Ovary (tissue), 9 donors: ENCODE results near the gene GCK. TPM values are rescaled to one million over a fixed set of nuclear protein-coding genes. Genes with fewer than 3 reads are reported as not detected.

Experiments used
- DNase-seq, 5 donors: peaks; one replicate each; pipeline ENCODE4 v3.0.0-alpha.2; 2019 to 2020
- H3K27ac ChIP-seq, 2 donors: fragments of 200-600 bp; one replicate each; pipeline versions ENCODE4 v1.5.1 to v1.8.0; 2019 to 2022
- H3K27me3 ChIP-seq: fragments of 200-600 bp; one replicate; pipeline ENCODE4 v1.8.0; 2022
- H3K36me3 ChIP-seq: fragments of 200-600 bp; sonication (generic); one replicate; pipeline ENCODE4 v1.5.1; 2019
- H3K4me1 ChIP-seq: one replicate; pipeline ENCODE4 v1.8.1; 2013; ENCODE audit warnings: mild to moderate bottlenecking, moderate library complexity; ENCODE audit not compliant: insufficient read depth
- H3K4me3 ChIP-seq: fragments of 200-600 bp; sonication (generic); one replicate; pipeline ENCODE4 v1.5.1; 2017
- H3K9me3 ChIP-seq, 2 donors: fragments of 200-600 bp in 1 of 2; sonication (generic) in 1 of 2; one replicate each; pipeline versions ENCODE4 v1.5.1 to v1.8.1; 2013 to 2019; ENCODE audit warnings: mild to moderate bottlenecking in 1 of 2, moderate library complexity in 1 of 2
- EP300 ChIP-seq: sonication (generic); formaldehyde crosslinking; IDR thresholded peaks from one replicate; pipeline ENCODE4 v1.6.1; 2017; ENCODE audit warnings: antibody characterized with exemption
- POLR2A ChIP-seq: fragments of 450-650 bp; IDR thresholded peaks from one replicate; pipeline ENCODE4 v1.6.1; 2017; ENCODE audit warnings: antibody characterized with exemption, mild to moderate bottlenecking, moderate library complexity
- WGBS, 3 donors: extraction: QIAGEN DNeasy Blood & Tissue Kit in 1 of 3; methylation state at CpG; one replicate each; pipeline versions ENCODE4 v1.1.5 to v1.1.7; 2013 to 2017; 5-methylcytosine and 5-hydroxymethylcytosine counted together
- intact Hi-C, 4 donors: fragments of 100-400 bp; cut with DNase I; formaldehyde crosslinking; loops; one replicate each; pipeline versions ENCODE4 v1.11.0 to v1.15.1; 2022 to 2023
- polyA plus RNA-seq, 2 donors: library from polyadenylated mRNA; stranded (reverse); fragments of 200-250 nt in 1 of 2; fragments of 350-450 nt in 1 of 2; fragmentation: Illumina TruSeq in 1 of 2; extraction: RNeasy Lipid Tissue Mini Kit (QIAGEN cat#74804) in 1 of 2; gene quantifications; one replicate each; pipeline ENCODE4 v1.2.3, GENCODE V29; 2013 to 2014
- small RNA-seq: library from RNA; depleted of rRNA; stranded (forward); fragments of <200 nt; gene quantifications from one replicate; pipeline ENCODE3, GENCODE V24; 2016
- total RNA-seq, 7 donors: library from RNA; depleted of rRNA in 2 of 7; stranded (reverse); fragments of >200 nt in 2 of 7; fragmentation: NEBNext Ultra II Directional in 3 of 7; extraction: Animal tissue kit (Norgen Biotek cat#: 25700) in 3 of 7; gene quantifications; one replicate each; pipeline versions ENCODE4 v1.1.0 to v1.2.4, GENCODE V29; 2016 to 2023
- TF ChIP-seq, protein P1 (sequence below), 3 donors: fragments of 450-650 bp in 2 of 3; fragments of 200-600 bp in 1 of 3; IDR thresholded peaks; one replicate each; pipeline versions ENCODE4 v1.5.1 to v1.8.0; 2016 to 2022; ENCODE audit warnings: antibody characterized with exemption in 3 of 3, mild to moderate bottlenecking in 1 of 3
- donor health status: DM: no; HTN: no; CAD: no; lungs with moderate emphysema.
- donor health status: DM: no; HTN: no; CAD: no.
- donor health status: Bipolar disorder and iron deficiency.
- donor health status: DM: yes; HTN: yes; CAD: no.
- donor health status: DM: no; HTN: no; CAD: no.
- donor health status: DM: yes; HTN: yes; CAD: no.

The GCK gene
- total and polyA plus RNA-seq, 9 donors = 0.48 to 2.9 (median 1.3) TPM

DNA sequence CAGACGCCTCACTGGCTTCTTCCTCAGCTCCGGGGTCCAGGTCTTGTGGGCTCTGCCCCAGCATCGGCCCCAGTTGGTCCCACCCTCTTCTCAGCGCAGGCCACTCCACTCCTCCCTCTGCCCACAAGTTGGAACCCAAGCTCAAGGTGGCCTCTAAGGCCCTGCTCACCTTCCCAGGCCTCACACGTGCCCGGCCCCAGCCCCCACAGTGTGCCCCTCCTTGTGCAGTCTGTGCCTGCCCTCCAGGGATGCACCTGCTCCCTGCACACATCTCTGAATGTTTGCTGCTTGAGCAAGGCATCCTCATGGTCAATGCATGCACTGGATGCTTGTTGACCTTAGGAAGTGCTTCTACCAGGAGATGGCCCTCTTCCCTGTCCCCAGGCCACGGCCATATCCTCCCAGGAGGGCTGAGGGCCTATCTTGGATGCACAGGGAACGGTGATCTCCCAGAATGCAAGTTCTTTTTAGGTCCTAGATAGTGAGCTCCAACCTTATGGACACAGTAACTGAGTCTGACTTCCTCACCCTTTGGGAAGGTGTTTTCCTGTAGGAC, 92.8 kb downstream of the GCK start:
- Histone ChIP-seq H3K27me3 (no peaks in the 10 kb centered on the region), H3K4me3 (no peak overlapping the region), H3K27ac (no peak overlapping the region), H3K36me3 (no peaks in the 10 kb centered on the region), H3K4me1 (peaks cover 15% of the 10 kb centered on the region), H3K9me3 (no peaks in the 10 kb centered on the region)
- TF ChIP-seq POLR2A = no peak
- TF ChIP-seq, protein P1, sequence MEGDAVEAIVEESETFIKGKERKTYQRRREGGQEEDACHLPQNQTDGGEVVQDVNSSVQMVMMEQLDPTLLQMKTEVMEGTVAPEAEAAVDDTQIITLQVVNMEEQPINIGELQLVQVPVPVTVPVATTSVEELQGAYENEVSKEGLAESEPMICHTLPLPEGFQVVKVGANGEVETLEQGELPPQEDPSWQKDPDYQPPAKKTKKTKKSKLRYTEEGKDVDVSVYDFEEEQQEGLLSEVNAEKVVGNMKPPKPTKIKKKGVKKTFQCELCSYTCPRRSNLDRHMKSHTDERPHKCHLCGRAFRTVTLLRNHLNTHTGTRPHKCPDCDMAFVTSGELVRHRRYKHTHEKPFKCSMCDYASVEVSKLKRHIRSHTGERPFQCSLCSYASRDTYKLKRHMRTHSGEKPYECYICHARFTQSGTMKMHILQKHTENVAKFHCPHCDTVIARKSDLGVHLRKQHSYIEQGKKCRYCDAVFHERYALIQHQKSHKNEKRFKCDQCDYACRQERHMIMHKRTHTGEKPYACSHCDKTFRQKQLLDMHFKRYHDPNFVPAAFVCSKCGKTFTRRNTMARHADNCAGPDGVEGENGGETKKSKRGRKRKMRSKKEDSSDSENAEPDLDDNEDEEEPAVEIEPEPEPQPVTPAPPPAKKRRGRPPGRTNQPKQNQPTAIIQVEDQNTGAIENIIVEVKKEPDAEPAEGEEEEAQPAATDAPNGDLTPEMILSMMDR (IDR thresholded peaks at IDR 0.05) = no peak
- TF ChIP-seq EP300 = no peak
- intact Hi-C loops = no loop called here
- WGBS, 3 donors = 86 to 90% (median 87%) methylated on average over 8 of the region's 8 CpGs
- no peak for DNase-seq

DNA sequence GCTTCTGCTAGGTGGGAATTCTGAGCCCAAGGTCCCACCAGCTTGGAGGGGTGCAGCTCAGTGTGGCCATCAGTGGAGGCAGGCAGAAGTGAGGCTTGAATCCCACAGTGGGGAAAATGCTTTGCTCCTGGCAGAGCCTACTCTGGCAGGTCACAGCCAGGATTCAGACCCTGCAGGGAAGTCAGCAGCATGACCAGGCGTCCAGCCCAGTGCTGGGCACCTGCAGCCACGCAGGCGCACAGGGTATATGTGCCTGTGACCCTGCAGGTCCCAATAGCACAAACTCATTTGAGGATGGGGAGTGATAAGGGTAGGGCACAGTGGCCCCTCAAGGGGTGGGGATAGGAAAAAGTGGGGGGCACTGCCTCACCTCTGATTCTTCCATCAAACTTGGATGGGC, 93.5 kb downstream of the GCK start:
- no peak for DNase-seq
- Histone ChIP-seq H3K4me1 (peaks cover 13% of the 10 kb centered on the region), H3K9me3 (no peaks in the 10 kb centered on the region), H3K36me3 (no peaks in the 10 kb centered on the region), H3K27me3 (no peaks in the 10 kb centered on the region), H3K4me3 (no peak overlapping the region), H3K27ac (peak overlapping the region in 1 of 2 donors; percentile 38)
- intact Hi-C loops = no loop called here
- no peak for TF ChIP-seq POLR2A
- no peak for TF ChIP-seq EP300
- TF ChIP-seq, protein P1 (IDR thresholded peaks at IDR 0.05) = no peak
- 82 to 100% (median 92%) methylated on average over 3 of the region's 3 CpGs for WGBS, 3 donors

DNA sequence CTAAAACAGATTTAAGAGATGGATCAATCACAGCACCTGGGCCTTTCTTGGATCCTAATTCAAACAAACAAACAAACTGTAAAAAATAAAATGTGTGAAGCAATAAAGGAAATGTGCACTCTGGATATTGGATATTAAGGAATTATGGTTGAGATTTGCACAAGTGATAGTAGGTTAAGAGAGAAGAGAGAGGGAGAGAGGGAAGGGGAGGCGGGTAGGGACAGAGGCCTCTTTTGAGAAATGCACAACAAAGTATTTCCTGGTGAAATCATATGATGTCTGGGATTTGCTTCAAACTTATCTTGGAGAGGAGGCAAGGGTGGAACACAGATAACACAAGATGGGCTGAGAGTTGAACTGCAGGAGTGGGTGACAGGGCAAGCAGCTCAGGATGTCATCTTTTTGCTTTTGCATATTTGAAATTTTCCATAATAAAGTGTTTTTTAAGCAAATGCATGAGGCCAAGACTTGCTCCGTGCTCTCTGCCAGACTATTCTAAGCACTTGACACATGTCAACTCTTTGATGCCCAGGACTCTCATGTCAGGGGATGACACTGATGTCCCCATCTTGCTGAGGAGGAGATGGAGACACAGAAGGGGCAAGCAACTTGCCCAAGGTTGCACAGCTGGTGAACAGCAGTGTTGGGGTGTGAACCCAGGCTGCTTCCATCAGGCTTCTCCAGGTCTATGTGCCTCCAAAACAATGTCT, 94.2 kb downstream of the GCK start:
- H3K9me3 ChIP-seq = no peaks in the 10 kb centered on the region
- H3K36me3 ChIP-seq = no peaks in the 10 kb centered on the region
- no peaks in the 10 kb centered on the region for H3K27me3 ChIP-seq
- intact Hi-C loops = no loop called here
- TF ChIP-seq POLR2A (no peak), EP300 (no peak)
- TF ChIP-seq, protein P1 (IDR thresholded peaks at IDR 0.05) = no peak
- no peak overlapping the region for H3K4me3 ChIP-seq
- peak overlapping the region in 1 of 2 donors; percentile 38 for H3K27ac ChIP-seq
- peaks cover 18% of the 10 kb centered on the region for H3K4me1 ChIP-seq
- WGBS, 3 donors = 18 to 24% (median 21%) methylated on average over 2 of the region's 2 CpGs
- DNase-seq = no peak

DNA sequence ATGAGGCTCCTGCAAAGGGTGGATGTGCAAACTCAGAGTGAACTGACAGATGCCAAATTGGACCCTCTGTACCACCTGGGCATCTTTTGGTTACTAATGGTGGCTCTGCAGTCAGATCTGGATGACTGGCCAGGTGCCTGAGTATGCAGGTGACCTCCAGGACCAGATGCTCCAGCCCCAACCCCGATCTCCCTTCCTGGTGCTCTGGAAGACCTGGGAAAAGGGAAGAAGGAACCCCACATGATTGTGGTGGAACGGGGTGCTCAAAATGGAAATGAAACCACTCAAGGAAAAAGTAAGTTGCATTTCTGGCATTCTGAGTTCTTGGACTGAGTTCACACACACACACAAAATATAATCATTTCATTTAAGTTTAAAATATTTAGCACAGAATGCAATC, 94.9 kb downstream of the GCK start:
- Histone ChIP-seq H3K27me3 (no peaks in the 10 kb centered on the region), H3K27ac (peak overlapping the region in 1 of 2 donors; percentile 38), H3K4me1 (peaks cover 18% of the 10 kb centered on the region), H3K4me3 (no peak overlapping the region), H3K9me3 (no peaks in the 10 kb centered on the region), H3K36me3 (no peaks in the 10 kb centered on the region)
- DNase-seq = no peak
- intact Hi-C loops = no loop called here
- TF ChIP-seq EP300 (no peak), POLR2A (no peak)
- TF ChIP-seq, protein P1 (IDR thresholded peaks at IDR 0.05) = no peak
- WGBS, 3 donors = 5 to 11% (median 8%) methylated on average over 2 of the region's 2 CpGs

Small RNAs within 50 kb of the gene (small RNA-seq; reads per million reads assigned to genes)
- gene RNA5SP230 = not detected

Other genes starting within 250 kb of the GCK start
- gene SPDYE1, start 191.5 kb downstream of the GCK start, total RNA-seq = under 1 TPM in 3 of 7 donors, not detected in 4; 0.10 to 0.17 (median 0.13) TPM
- gene SPDYE1, start 191.5 kb downstream of the GCK start, polyA plus RNA-seq = under 1 TPM in 1 of 2 donors, not detected in 1; 0.02 TPM
- gene DBNL, start 144.7 kb downstream of the GCK start, total RNA-seq = 10 to 100 TPM; 56.3 to 91.1 (median 70.2) TPM
- gene DBNL, start 144.7 kb downstream of the GCK start, polyA plus RNA-seq = 10 to 100 TPM; 22.0 to 57.7 TPM
- gene PGAM2, start 123.9 kb downstream of the GCK start, total RNA-seq = 1 to 10 TPM in 4 of 7 donors, under 1 TPM in 1, not detected in 2; 0.72 to 3.2 (median 1.9) TPM
- gene PGAM2, start 123.9 kb downstream of the GCK start, polyA plus RNA-seq = 1 to 10 TPM in 1 of 2 donors, under 1 TPM in 1; 0.40 to 1.7 TPM
- gene POLM, start 106.9 kb downstream of the GCK start, total RNA-seq = 10 to 100 TPM; 20.9 to 37.3 (median 30.2) TPM
- gene POLM, start 106.9 kb downstream of the GCK start, polyA plus RNA-seq = 10 to 100 TPM in 1 of 2 donors, 1 to 10 TPM in 1; 5.1 to 24.7 TPM
- 100 to 1,000 TPM; 137 to 563 (median 327) TPM for gene AEBP1, start 85.1 kb downstream of the GCK start, total RNA-seq
- 100 to 1,000 TPM; 240 to 283 TPM for gene AEBP1, start 85.1 kb downstream of the GCK start, polyA plus RNA-seq
- gene POLD2, start 65.9 kb downstream of the GCK start, total RNA-seq = 100 to 1,000 TPM in 2 of 7 donors, 10 to 100 TPM in 5; 42.4 to 118 (median 76.9) TPM
- 10 to 100 TPM; 35.3 to 63.5 TPM for gene POLD2, start 65.9 kb downstream of the GCK start, polyA plus RNA-seq
- gene MYL7, start 48.1 kb downstream of the GCK start, total RNA-seq = 1 to 10 TPM in 3 of 7 donors, under 1 TPM in 1, not detected in 3; 0.46 to 2.0 (median 1.6) TPM
- 1 to 10 TPM in 1 of 2 donors, under 1 TPM in 1; 0.35 to 1.5 TPM for gene MYL7, start 48.1 kb downstream of the GCK start, polyA plus RNA-seq
- gene YKT6, start 11.5 kb upstream of the GCK start, total RNA-seq = 10 to 100 TPM; 22.2 to 68.0 (median 40.5) TPM
- 10 to 100 TPM; 28.1 to 67.3 TPM for gene YKT6, start 11.5 kb upstream of the GCK start, polyA plus RNA-seq
- 1 to 10 TPM in 1 of 7 donors, under 1 TPM in 4, not detected in 2; 0.24 to 1.4 (median 0.45) TPM for gene CAMK2B, start 136.2 kb upstream of the GCK start, total RNA-seq
- under 1 TPM; 0.22 to 0.48 TPM for gene CAMK2B, start 136.2 kb upstream of the GCK start, polyA plus RNA-seq